Left ventricle myocardium superior (tissue), 1 donor: ENCODE results near the gene PHLDA2. TPM values are rescaled to one million over a fixed set of nuclear protein-coding genes. Genes with fewer than 3 reads are reported as not detected.

ENCODE experiments used
- ATAC-seq: fragments of 200-7000 bp; cut with Tn5 transposase; one replicate; pipeline ENCODE4 v1.9.1; 2020; ENCODE audit warnings: mild to moderate bottlenecking, moderate library complexity
- DNase-seq: peaks from one replicate; pipeline ENCODE4 v3.0.0-alpha.2; 2020
- intact Hi-C: fragments of 100-400 bp; cut with micrococcal nuclease; formaldehyde crosslinking; loops from one replicate; pipeline ENCODE4 v1.11.0; 2022
- total RNA-seq: library from RNA; stranded (reverse); fragmentation: NEBNext Ultra II Directional; extraction: Animal tissue kit (Norgen Biotek cat#: 25700); gene quantifications from one replicate; pipeline ENCODE4 v1.2.1, GENCODE V29; 2021
- donor health status: DM: no; HTN: yes; CAD: no; lungs with severe emphysema.

The PHLDA2 gene
- total RNA-seq, 1 donor from 2014 or later: 0.99 TPM

DNA sequence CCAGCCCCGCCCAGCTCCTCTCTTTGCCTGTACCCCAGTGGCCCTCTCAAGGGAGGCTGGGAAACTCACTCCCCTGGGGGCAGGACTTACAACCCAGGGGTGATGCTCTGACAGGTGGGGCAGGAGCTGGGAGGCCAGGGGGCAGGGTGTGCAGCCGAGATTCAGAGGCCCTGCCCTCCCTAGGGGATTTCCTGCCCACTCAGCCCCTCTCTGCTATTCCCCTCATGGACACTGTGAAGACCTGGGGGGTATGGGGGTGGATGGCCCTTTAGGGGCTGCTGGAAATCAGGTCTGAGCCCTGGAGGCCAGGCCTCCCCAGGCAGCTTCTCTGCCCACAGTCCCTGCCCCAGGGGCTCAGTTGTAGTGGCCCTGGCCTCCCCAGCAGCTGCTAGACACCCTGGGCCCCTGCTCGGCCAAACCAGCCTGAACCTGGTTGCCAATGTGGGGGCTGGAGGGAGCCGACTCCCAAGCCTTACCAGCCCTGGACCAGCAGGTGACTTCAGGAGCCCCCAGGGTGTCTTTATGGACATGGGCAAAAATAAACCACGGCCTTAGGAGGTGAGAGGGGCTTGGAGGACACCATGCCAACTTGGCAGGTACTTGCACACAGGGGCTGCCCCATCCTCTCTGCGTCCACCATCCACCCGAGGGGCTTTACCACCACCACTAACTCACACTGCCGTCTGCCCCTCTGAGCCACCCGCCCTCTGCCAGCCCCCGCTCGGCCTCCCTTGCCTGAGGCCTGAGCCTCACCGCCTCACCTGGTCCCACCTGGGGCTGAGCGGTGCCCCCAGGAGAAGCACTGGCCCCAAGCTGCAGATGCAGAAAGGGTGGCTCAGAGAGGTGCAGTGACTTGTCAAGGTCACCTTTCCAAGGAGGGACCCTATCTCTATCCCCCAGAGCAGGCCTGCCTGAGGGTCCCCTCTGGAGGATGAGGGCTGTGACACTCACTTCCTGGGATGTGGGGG lies 2.8 kb upstream of the PHLDA2 start:
- DNase-seq (no peak), ATAC-seq (no peak)
- intact Hi-C loops: no loop called here

- no peak for ATAC-seq
- no peak for DNase-seq
- intact Hi-C loops: no loop called here
Observed at GRCh38 chr11:2931420-2931746, 2.2 kb upstream of the PHLDA2 start.

DNA sequence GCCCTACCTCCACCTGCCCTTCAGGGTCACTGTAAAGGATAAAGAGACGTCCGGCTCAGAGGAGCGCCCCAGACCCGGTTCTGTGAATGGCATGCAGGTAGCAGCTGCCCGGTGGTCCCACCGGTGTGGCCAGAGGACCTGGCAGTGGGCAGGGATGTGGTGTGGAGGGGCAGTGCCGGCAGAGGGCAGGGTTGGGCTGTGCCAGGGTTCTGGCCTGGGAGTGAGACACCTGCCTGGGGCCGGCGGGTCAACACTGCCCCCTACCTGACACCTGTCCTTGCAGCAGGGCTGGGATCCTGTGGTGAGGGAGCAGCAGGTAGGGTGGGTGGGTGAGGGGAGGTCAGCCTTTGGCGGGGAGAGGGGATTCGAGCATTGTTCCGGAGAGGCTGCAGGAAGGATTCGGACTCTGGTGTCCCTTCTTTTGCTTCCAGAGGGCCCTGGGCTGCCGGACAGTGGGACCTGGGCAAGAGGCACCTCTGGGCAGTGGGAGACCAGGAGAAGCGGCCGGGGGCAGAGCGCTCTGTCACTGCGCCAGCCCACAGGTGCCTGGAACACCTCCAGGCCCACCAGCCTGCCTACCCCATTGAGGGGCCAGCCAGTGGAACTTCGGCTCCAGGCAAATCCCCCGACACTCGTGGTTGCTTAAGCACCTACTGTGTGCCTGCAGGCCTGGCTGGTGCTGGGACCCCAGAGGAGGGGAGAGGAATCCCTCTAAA lies 1.6 kb upstream of the PHLDA2 start:
- intact Hi-C loops: no loop called here
- DNase-seq (peak; percentile 76), ATAC-seq (peak; percentile 65)

GRCh38 chr11:2929950-2930703 lies 907 bp upstream of the PHLDA2 start:
- DNase-seq (peak; percentile 36), ATAC-seq (peak; percentile 22)
- intact Hi-C loops: no loop called here

DNA sequence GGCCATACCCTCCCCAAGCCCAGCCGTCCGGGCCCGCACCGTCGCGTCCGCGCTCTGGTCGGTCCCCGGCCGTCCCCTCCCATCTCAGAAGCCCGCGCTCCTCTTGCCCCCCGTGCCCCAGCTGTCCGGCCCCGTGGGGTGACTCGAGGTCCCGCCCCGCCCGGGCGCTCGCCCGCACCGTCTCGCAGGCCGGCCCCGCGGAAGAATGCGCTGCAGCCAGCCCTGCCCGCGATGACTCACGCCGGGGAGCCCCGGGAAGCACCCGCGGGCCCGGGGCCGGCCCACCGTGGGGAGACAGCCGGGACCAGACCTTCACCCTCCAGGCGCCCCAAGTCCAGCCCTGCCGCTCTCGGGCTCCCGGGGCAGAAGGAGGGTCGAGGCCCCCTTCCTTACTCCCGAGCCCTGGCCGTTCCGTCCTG lies 320 bp upstream of the PHLDA2 start:
- intact Hi-C loops: no loop called here
- ATAC-seq (peak; percentile 23), DNase-seq (peak; percentile 66)

DNA sequence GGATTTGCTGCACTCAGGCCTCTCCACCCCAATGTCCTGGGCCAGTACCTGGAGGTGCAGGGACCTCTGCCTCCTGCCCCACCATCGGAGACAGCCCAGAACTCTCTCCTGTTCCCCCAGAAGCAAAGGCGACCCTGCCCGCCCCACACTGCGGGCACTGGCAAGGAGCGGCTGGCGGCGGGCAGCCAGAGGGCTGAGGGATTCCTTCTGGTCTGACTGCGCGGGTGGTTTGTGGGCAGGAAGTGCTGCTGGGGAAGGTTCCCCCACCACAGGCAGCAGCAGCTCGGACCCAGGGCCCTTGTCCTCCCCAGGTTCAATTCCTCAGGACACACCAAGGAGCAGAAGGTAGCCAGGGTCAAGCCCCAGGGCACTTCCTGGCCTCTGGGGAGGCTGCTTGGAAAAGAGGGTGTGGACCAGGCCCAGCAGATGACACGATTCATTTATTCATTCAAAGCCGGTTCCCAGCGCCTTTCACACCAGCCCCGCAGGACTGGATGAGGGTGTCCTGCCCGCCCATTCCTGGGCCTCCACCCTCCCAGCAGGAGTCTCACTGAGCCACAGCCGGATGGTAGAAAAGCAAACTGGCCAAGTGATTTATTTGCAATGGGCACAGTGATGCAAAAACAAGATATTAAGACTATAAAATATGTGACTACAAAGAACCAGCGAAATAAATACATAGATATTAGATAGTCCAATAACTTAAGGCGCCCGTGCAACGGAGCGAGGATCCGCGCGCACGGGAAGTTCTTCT lies 1.2 kb downstream of the PHLDA2 start:
- no peak for ATAC-seq
- DNase-seq: peak; percentile 29
- intact Hi-C loops: no loop called here

DNA sequence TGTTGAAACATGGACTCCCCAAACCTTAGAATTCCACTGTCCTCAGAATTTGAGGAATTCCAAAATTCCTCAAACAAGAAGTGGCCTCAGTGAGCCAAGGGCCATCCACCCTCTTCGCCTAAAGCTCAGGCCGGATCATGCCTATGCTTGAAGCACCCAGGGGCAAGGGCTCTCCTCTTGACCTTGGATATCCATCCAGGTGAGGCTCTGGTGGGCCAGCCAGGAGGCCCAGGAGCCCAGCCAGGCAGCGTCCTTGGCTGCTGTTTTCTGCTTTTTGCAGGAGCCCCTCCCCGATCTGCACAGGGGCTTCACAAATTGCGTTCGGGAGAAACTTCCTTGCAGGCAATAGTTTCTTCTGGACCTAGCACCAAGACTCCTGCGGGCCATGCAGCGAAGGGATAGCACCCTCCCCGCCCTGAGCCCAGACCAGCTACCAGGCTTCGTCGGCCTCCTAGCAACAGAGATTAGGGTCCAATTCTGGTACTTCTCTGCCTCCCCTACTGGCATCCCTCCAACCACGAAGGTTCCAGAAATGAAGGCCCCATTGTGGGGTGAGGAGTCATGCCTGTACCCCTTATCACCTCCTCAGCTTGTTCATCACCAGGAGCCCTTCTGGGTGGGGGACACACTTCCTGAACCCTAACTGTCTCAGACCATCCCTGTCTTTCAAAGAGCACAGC lies 2.0 kb downstream of the PHLDA2 start:
- peak; percentile 24 for DNase-seq
- ATAC-seq: no peak
- intact Hi-C loops: no loop called here

- intact Hi-C loops: no loop called here
- DNase-seq: peak; percentile 18
- ATAC-seq: no peak
Observed at GRCh38 chr11:2926611-2927051, 2.6 kb downstream of the PHLDA2 start.

- intact Hi-C loops: no loop called here
- ATAC-seq (no peak), DNase-seq (peak; percentile 19)
Observed at GRCh38 chr11:2924821-2925675, 4.2 kb downstream of the PHLDA2 start.

GRCh38 chr11:2924381-2924780 lies 4.8 kb downstream of the PHLDA2 start:
- intact Hi-C loops: no loop called here
- peak; percentile 8 for ATAC-seq
- no peak for DNase-seq

DNA sequence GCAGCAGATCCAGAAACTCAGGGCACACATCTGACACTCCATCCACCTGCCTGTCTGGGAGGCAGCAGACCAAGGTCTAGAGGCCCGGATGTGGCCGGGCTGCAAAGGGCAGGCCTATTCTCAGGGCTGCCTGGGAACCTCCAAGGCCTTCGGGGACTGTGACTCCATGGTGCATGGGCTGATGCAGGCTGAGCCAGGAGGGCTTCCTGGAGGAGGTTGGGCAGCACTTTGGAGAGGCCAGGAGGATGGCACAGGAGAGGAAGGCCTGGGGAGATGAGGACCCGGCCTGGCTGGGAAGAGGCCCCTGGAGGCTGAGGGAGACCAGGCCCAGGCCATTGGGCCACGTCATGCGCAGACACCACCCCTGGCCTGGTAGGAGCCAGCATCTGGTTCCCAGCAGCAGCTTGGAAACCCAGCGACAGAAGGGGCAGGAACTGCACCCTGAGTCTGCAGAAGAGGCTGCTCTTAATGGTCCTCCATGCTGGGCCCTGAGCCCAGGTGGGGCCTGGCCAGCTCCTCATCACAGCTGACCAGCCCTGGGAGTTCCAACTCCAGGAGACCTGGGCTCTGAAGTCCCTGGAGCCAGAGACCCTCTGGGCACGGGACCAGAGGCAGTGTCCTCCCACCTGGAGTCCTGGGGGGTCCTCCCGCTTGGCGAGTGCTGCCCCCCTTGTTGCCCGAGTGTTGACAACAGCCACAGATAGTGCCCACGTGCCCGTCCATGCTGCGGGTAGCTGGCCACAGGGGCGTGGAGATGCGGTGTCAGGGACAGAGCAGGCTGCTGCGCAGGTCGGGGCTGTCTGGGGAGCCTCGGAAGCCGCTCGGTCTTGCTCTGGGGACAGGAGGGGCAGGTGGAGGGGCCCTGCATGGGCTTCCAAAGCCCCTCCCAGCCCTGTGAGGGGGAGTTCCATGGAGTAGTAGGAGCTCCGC lies 5.5 kb downstream of the PHLDA2 start:
- ATAC-seq (no peak), DNase-seq (no peak)

DNA sequence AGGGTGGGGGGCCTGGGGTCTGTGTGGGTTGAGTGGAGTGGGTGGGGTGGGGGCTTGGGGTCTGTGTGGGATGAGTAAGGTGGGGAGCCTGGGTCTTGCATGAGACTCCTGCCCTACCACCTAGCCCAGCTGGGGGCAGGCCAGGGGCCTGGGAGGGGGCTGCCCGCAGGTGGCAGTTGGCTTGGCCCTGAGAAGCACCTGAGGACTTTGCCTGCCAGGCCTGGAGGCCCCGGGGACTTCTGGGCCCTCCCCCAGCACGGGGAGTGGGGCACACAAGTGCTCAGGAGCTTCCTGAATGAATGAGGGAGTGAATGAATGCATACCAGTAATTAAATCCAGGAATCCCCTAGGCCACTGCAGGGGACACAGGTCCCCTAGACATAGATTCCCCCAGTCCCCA lies 6.6 kb downstream of the PHLDA2 start:
- no peak for ATAC-seq
- intact Hi-C loops: no loop called here
- DNase-seq: no peak

More for the DNA sequence above, 5.5 kb downstream of the PHLDA2 start:
- intact Hi-C loops: no loop called here

GRCh38 chr11:2921742-2922493 lies 7.3 kb downstream of the PHLDA2 start:
- intact Hi-C loops: no loop called here
- no peak for DNase-seq
- no peak for ATAC-seq

DNA sequence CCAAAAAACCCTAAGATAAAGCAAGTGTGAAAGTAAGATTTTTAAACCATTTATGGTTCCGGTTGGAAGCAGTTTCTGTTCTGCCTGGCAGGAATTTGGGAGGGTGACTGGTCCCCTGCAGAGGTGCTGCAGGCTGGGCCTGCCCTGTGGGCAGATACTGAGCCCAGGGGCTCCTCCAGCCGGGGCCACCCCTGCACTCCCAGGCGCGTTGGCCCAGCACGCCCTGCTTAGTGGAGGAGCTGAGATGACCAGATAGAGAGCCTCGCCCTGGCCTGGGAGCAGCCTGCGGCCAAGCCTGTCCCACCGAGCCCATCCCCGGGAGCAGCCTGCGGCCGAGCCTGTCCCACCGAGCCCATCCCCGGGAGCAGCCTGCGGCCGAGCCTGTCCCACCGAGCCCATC lies 8.0 kb downstream of the PHLDA2 start:
- no peak for ATAC-seq
- intact Hi-C loops: no loop called here
- no peak for DNase-seq

GRCh38 chr11:2920343-2920742 lies 8.9 kb downstream of the PHLDA2 start:
- ATAC-seq: no peak
- intact Hi-C loops: no loop called here
- DNase-seq: no peak

GRCh38 chr11:2919837-2920236 lies 9.4 kb downstream of the PHLDA2 start:
- ATAC-seq: no peak
- intact Hi-C loops: no loop called here
- no peak for DNase-seq
